CD4-positive, alpha-beta T cell treated with Interleukin-2 at 100 ng/mL for 4 hours (primary cell): ENCODE results near the gene SMURF2.
"Not testable (repeated sequence)": the region's sequence is repeated elsewhere in the genome, so short reads cannot be mapped to it uniquely, and the experiment has no call there.

Experiments
- DNase-seq: peaks from one replicate; pipeline ENCODE4 v3.0.0-alpha.2; 2020; ENCODE audit warnings: low spot score

Gene SMURF2

GRCh38 chr17:64630309-64631223 is 31.5 kb downstream of the SMURF2 start:
- DNase-seq: no peak

DNA sequence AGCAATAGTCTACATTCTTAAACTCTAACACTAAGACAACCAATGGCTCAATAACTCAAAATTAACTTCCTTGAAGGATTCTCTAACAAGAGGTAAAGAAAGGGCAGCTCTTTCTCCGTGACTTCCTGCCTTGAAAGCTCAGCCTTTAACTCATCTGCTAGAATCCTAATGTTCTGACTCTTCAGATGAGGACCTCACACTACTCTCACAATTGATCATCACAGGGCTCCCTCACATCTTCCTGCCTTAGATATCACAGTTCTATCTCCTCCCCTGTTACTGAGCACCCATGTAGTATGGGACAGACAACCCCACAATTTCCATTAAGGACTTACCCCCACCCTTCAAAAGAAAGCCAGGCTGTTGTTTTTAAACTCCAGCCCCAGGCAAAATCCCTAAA is 33.5 kb downstream of the SMURF2 start:
- peak; percentile 15 for DNase-seq

DNA sequence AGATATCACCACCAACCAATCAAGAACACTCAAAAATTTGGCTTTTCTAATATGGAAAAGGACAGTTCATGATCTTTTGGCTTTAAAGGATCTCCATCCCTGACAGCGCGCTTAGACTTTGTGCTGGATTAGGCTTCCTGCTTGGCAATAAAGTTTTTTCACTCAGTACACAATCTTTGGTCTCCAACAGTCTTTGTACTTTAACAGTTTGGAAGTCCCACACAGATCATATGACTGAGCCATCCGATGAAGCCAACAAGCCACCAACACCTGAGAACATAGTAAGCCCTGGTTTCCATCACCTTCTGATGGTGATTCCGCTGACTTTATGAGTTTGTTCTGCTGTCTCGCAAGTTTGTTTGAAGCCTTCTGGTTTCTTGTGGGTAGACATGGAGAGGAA is 34.3 kb downstream of the SMURF2 start:
- DNase-seq: no peak

DNA sequence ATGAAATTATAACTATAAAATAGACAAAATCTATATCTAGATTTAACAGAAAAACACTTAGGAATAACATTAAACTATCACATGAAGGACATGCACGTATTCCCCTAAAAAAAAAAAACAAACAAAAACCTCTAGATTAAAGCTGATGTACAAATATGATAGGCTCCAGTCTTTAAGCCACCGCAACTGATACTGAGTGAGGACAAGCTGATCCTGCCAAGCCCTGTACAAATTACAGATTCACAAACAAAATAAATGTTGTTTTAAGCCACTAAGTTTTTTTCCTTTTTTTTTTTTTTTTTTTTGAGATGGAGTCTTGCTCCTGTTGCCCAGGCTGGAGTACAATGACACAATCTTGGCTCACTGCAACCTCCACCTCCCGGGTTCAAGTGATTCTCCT is 35.3 kb downstream of the SMURF2 start:
- DNase-seq: no peak

DNA sequence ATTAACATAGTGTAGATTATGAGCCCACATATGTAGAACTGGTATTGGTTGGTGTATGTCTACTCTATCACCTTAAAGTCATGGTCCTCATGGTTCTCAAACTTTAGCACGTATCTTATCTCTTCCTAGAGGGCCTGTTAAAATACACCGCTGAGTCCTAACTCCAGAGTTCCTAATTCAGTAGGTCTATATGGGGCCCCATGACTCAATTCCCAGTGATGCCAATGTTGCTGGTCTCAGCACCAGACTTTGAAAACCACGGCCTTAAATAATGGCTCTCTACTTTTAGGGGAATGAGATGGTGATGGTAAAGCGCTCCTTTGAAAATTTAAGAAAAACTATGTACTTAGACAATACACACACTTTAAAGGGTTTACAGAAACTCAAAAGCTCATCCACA is 36.6 kb downstream of the SMURF2 start:
- no peak for DNase-seq

DNA sequence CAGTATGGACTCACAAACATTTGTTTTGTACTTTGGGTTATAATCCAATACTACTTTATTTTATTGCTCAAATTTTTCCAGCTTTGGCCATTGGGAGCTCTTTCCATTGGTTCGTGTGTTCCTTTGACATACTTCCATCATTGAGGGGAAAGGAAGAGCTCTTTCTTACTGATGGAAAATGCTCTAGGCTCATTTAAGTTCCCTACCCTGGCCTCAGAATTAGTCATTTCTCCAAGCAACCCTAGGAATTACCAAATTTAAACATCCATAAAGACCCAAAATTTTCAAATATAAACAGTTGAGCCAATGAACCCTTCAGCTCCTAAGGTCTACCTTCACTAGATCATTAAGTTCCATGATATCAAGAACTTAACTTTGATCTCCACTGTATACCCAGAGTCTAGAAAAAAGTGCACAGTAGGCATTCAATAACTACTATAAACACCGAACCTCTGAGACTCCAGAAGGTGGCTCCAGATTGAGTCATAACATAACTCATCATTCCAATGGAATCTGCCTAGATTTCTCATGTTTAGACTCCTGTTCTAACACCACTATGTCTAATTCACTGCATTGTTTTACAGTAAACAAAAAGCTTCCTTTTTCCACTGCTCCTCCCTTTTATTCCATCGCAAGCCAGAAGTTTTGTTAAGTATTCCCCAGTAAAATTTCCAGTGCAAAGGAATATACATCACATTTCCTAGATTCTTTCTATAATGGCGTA is 39.0 kb downstream of the SMURF2 start:
- DNase-seq: no peak

DNA sequence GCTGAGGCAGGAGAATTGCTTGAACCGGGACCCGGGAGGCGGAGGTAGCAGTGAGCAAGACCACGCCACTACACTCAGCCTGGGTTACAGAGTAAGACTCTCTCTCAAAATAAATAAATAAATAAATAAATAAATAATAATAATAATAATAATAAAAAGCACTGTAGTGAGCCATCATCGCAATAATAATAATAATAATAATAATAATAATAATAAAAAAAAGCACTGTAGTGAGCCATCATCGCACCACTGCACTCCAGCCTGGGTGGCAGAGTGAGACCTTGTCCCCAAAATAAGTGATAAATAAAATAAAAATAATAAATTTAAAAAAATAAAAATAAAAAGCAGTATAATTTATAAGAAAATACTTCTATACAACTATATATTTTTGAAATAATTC is 40.3 kb downstream of the SMURF2 start:
- DNase-seq: no peak

DNA sequence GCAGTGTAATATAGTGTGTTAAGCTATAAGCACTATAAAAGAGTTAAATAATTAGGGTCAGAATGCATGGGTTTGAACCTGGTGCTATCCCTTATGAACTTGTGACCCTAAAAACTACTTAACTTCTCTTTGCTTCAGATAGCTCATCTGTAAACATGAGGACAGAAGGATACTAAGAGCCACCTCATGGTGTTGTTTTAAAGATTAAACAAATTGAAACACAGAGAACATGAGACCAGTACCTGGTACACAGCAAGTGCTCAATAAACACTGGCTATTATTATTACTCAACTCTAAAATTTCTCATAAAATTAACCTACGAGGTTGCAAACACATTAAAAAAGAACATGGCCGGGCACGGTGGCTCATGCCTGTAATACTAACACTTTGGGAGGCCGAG is 43.3 kb downstream of the SMURF2 start:
- DNase-seq: no peak

GRCh38 chr17:64617125-64617780 is 44.9 kb downstream of the SMURF2 start:
- DNase-seq: no peak

DNA sequence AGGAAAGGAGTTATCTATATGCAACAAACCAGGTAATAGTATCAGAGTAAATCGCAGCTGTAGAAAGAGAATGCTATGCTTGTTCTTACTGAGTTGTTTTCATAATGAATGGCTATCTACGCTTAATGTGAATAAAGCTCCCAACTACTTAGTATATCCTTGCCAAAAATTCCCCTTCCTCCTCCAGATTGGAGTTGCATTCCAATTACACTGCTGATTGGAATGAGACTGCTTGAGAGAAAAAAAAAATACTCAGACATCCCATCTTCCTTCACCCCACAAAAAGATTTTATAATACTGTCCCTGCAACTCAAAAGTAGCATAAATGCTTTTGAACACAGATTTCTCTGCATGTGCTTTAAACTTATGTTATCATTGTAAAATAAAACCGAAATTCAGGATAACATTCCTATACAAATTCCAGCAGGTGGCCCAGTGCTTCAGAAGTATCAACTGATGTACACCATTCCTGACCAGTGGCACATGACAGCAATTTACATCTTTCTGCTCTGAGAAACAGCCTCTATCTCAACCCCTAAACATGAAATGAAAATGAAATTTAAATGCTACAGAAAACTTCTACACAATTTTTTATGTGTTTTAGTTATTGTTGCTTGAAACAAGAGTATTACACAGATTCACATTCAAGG is 47.0 kb downstream of the SMURF2 start:
- no peak for DNase-seq

DNA sequence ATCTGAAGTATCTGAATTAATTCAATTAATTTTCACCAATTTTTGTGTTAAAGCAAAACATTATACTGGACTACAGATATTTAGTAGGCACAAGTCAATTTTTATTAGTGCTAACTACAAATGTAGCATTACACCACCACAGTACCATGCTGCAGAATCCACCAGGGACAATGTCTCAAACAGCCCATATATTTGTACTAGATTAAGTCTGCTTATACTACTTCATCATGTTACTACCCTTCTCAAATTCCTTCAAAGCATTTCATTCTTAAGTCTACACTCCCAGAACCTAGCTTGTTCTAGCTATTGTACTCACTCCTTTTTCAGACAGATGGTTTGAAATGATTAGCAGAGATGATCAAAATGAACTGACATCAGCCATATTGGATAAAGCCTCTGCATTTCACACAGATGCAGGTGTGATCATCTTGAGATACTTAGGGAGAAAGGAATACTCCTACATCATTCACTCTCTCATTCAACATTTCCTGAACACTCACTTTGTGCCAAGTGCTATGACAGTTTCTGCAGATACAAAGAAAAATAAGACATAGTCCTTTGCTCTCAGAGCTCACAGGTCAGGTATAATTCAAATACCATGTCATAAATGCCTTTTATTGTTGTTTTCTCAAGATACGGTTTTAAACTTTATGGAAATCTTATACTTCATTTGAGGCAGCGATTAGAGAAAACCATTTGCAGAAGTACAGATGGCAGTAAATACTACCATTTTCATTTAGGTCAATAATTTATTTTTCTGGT is 47.7 kb downstream of the SMURF2 start:
- DNase-seq: no peak

- no peak for DNase-seq
Observed at GRCh38 chr17:64611369-64611768, 50.7 kb downstream of the SMURF2 start.

DNA sequence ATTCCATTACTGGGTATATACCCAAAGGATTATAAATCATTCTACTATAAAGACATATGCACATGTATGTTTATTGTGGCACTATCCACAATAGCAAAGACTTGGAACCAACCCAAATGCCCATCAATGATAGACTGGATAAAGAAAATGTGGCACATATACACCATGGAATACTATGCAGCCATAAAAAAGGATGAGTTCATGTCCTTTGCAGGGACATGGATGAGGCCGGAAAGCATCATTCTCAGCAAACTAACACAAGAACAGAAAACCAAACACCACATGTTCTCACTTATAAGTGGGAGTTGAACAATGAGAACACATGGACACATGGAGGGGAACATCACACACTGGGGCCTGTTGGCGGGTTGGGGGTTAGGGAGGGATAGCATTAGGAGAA is 51.9 kb downstream of the SMURF2 start:
- not testable (repeated sequence) for DNase-seq

- no peak for DNase-seq
Observed at GRCh38 chr17:64608571-64608981, 53.5 kb downstream of the SMURF2 start.

- no peak for DNase-seq
Observed at GRCh38 chr17:64607862-64608565, 54.1 kb downstream of the SMURF2 start.

DNA sequence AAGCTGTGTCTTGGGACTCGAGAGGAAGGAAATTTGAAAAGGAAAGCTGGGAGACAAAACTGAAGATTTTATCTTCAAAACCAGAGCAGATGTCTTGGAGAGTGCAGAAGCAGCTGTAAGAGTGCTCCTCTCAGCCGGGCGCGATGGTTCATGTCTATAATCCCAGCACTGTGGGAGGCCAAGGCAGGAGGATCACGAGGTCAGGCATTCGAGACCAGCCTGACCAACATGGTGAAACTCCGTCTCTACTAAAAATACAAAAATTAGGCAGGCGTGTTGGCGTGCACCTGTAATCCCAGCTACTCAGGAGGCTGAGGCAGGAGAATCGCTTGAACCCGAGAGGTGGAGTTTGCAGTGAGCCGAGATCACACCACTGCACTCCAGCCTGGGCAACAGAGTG is 57.6 kb downstream of the SMURF2 start:
- not testable (repeated sequence) for DNase-seq

DNA sequence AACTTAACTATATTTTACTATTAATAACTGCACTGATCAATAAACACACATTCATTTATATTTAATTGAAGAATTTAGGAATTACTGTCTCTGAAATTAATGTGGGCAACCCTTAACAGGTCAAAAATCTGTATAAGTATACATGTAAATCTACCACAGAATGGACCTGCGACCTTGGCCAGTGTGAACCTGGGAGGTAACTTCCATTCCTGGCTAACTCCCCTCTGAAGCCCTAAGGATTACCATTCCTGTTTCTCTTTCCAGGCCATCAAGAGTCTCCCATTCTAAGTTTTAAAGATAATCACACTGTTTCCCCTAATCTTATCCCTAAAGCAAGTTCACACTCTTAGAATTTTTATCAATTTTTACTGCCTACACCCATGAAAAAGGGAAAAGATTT is 58.1 kb downstream of the SMURF2 start:
- DNase-seq: no peak

- DNase-seq: no peak
Observed at GRCh38 chr17:64599827-64600226, 62.3 kb downstream of the SMURF2 start.

DNA sequence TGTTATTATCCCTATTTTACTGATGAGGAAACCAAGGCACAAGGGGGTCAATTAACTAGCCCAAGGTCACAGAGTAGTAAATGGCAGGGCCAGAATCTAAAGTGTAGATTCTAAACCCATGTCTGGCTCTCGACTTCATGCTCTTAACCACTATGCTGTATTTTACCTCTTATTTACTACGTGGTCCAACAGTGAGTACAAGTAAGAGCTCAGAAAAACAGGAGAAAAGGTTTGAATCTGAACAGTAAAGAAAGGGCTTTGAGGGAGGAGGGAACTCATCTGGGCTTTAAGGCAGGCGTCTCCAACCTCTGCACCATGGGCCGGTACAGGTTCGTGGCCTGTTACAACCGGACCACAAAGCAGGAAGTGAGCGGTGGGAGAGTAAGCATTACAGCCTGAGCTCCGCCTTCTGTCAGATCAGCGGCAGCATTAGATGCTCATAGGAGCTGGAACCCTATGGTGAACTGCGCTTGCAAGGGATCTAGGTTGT is 62.9 kb downstream of the SMURF2 start:
- peak; percentile 51 for DNase-seq

GRCh38 chr17:64598672-64599071 is 63.4 kb downstream of the SMURF2 start:
- no peak for DNase-seq

DNA sequence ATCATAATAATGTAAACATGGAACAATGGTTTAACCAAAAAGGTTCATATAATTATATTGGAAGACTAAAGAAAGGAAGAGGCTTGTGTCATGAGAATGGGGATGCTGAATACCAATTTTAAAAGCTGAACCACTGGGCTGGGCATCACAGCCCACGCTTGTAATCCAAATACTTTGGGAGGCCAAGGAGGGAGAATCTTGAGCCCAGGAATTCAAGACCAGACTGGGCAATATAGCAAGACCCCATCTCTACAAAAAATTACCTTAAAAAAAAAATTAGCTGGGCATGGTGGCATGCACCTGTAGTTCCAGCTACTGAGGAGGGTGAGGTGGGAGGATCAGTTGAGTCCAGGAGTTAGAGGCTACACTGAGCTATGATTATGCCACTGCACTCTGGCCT is 65.1 kb downstream of the SMURF2 start:
- DNase-seq: no peak
